PFSK-1 (cell line): ENCODE measurements around the gene TNS3.

Experiments used
- FOXP2 ChIP-seq: optimal IDR thresholded peaks from 2 replicates; pipeline ENCODE3; 2011; ENCODE audit warnings: borderline replicate concordance, control low read depth, inconsistent platforms; ENCODE audit not compliant: insufficient read depth; ENCODE audit errors: extremely low read length, extremely low read depth
- POLR2AphosphoS5 ChIP-seq: IDR thresholded peaks from 2 replicates; pipeline ENCODE4 v1.6.1; 2012; ENCODE audit warnings: low read depth, mild to moderate bottlenecking, control low read depth, low read length, moderate library complexity
- SIN3A ChIP-seq: IDR thresholded peaks from 2 replicates; pipeline ENCODE4 v1.6.1; 2012; ENCODE audit warnings: mild to moderate bottlenecking, low read length, moderate library complexity, borderline replicate concordance; ENCODE audit not compliant: insufficient read depth
- TAF1 ChIP-seq: IDR thresholded peaks from 2 replicates; pipeline ENCODE4 v1.6.1; 2012; ENCODE audit warnings: low read length, control low read depth, borderline replicate concordance; ENCODE audit not compliant: insufficient read depth
- TF ChIP-seq, protein P1 (sequence below), 2 experiments: IDR thresholded peaks; 2 replicates each; pipeline versions ENCODE4 v1.6.1 to v1.8.0; 2011 to 2012; ENCODE audit warnings: low read depth in 2 of 2, low read length in 2 of 2, control low read depth in 1 of 2, inconsistent platforms in 1 of 2, mild to moderate bottlenecking in 1 of 2, moderate library complexity in 1 of 2; ENCODE audit not compliant: insufficient read depth in 1 of 2

TNS3 gene

DNA sequence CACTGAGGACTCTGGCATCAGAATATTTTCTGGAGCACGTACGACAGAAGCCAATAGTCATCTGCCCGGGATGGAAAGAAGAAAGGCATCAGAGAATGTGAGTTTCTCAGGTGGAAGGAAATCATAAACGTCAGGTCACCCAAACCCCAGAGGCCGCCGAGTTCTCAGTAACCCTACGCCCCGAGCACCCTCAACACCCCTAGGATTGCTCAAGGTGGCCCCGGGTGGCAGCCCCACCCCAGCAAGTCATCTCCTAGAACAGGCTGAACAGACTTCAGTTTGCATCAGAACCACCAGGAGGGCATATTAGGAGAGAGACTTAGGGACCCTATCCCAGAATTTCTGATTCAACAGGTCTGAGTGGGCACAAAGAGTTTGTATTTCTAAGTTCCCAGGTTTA is 117.6 kb downstream of the TNS3 start:
- TF ChIP-seq FOXP2 (no peak), SIN3A (no peak), TAF1 (no peak)

DNA sequence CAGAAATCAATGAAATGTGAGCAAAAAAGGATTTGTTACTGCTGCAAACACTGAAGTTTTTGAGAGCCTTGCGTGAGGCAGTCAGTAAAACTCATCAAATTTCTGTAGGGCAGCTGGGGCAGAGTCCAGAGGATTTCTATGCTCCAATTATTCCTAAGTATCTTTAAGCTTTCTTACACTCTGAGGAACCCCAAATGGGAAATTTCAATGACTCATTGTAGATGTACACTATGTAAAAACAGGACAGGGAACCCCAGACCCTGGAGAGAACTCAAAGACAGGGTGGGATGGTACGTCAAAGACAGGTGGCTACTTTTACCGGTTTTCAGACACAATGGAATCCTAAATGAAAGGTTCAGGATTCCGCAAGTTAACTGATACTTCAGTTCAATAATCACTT is 120.2 kb downstream of the TNS3 start:
- TF ChIP-seq, protein P1, sequence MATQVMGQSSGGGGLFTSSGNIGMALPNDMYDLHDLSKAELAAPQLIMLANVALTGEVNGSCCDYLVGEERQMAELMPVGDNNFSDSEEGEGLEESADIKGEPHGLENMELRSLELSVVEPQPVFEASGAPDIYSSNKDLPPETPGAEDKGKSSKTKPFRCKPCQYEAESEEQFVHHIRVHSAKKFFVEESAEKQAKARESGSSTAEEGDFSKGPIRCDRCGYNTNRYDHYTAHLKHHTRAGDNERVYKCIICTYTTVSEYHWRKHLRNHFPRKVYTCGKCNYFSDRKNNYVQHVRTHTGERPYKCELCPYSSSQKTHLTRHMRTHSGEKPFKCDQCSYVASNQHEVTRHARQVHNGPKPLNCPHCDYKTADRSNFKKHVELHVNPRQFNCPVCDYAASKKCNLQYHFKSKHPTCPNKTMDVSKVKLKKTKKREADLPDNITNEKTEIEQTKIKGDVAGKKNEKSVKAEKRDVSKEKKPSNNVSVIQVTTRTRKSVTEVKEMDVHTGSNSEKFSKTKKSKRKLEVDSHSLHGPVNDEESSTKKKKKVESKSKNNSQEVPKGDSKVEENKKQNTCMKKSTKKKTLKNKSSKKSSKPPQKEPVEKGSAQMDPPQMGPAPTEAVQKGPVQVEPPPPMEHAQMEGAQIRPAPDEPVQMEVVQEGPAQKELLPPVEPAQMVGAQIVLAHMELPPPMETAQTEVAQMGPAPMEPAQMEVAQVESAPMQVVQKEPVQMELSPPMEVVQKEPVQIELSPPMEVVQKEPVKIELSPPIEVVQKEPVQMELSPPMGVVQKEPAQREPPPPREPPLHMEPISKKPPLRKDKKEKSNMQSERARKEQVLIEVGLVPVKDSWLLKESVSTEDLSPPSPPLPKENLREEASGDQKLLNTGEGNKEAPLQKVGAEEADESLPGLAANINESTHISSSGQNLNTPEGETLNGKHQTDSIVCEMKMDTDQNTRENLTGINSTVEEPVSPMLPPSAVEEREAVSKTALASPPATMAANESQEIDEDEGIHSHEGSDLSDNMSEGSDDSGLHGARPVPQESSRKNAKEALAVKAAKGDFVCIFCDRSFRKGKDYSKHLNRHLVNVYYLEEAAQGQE (IDR thresholded peaks at IDR 0.05; ENCODE audit: insufficient read depth in 1 of 2, low read depth in 2 of 2, low read length in 2 of 2) = no peak
- TF ChIP-seq POLR2AphosphoS5 (no peak), SIN3A (no peak), TAF1 (no peak), FOXP2 (no peak)

- TF ChIP-seq POLR2AphosphoS5 = no peak
- no peak for TF ChIP-seq FOXP2
- TF ChIP-seq, protein P1 (IDR thresholded peaks at IDR 0.05; ENCODE audit: insufficient read depth in 1 of 2, low read depth in 2 of 2, low read length in 2 of 2) = no peak
- TF ChIP-seq SIN3A = no peak
- TF ChIP-seq TAF1 = no peak
Observed at GRCh38 chr7:47461161-47461560, 120.8 kb downstream of the TNS3 start.

DNA sequence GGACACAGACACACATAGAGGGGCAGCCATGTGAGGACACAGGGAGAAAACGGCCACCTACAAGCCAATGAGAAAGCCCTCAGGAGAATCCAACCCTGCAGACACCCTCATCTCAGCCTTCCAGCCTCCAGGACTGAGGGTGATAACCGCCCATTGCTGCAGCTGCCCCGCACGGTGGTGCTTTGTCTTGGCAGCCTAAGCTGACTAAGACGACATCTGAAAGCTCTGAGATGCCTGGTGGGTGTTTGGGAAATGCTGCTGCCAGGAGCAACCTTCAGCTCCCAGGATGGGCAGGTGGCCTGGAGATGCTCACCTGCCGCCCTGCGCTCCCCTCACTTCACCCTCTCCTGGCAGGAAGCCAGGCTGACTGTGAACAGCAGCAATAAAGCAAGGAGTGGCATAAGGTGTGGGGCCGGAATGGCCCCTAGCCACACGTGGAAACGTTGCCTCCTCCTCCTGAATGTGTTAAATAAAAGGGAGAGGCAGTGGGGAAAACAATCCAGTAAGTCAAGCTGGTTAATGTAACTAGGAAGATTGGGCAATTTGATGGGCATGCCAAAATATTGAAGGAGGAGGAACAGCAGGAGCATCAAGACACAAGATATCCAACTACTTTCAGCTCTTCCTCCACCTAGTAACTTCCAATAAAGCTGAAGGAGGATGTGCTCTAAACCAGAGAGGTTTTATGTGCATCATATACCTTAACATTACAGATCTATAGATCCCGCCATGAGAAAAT is 121.5 kb downstream of the TNS3 start:
- TF ChIP-seq POLR2AphosphoS5 (no peak), FOXP2 (no peak), TAF1 (no peak), SIN3A (no peak)
- TF ChIP-seq, protein P1 (IDR thresholded peaks at IDR 0.05; ENCODE audit: insufficient read depth in 1 of 2, low read depth in 2 of 2, low read length in 2 of 2) = no peak

DNA sequence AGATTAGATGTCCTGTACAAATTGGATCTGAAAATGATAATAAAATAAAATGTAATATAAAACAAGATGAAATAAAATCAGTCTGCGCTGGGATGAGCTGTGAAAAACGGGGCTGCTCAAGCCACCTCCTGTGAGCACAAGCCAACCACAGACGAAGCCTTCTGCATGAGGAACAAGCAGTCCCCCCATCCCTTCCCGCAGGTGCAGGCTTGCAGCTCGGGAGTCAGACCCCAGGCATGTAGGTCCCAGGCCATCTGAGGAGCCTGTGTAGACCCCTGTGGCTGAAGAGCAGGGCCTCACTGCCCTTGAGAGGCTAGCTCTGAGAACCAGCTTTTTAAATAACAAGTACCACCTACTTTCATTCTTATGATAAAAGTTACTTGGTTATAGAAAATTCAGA is 123.4 kb downstream of the TNS3 start:
- TF ChIP-seq FOXP2 (no peak), TAF1 (no peak), SIN3A (no peak), POLR2AphosphoS5 (no peak)
- TF ChIP-seq, protein P1 (IDR thresholded peaks at IDR 0.05; ENCODE audit: insufficient read depth in 1 of 2, low read depth in 2 of 2, low read length in 2 of 2) = no peak
